H1 (cell line): ENCODE measurements around the gene WDR45B. TPM values are rescaled to one million over a fixed set of nuclear protein-coding genes. Genes with fewer than 3 reads are reported as not detected.

Source experiments
- CTCF ChIA-PET: fragments of 300-600 bp; sonication (Branson Sonifier 250); formaldehyde crosslinking; loops from one replicate; lab custom pipeline; 2021; ENCODE audit not compliant: partially characterized antibody; lab: Charles Lee
- POLR2A ChIA-PET: fragments of 300-600 bp; sonication (Branson Sonifier 250); formaldehyde crosslinking; loops from one replicate; lab custom pipeline; 2021; ENCODE audit warnings: inconsistent platforms; ENCODE audit not compliant: partially characterized antibody; lab: Charles Lee
- DNase-seq, 2 experiments: peaks; one replicate each; pipeline versions ENCODE4 v3.0.0 to v3.0.0-alpha.2; 2010 to 2022; ENCODE audit warnings: low spot score in 2 of 2, low read depth in 1 of 2, mixed read lengths in 1 of 2
- FAIRE-seq: peaks from 2 replicates; lab custom pipeline; 2011; peaks lifted over from hg19 to GRCh38; lab: Jason Lieb, UNC
- H2AFZ ChIP-seq: 2 replicates; pipeline ENCODE4 v1.8.1; 2012; ENCODE audit warnings: low read length, inconsistent platforms
- H2AK5ac ChIP-seq: 2 replicates; pipeline ENCODE4 v1.6.1; 2013; ENCODE audit warnings: low read depth, low read length
- H2BK120ac ChIP-seq: replicated peaks from 2 replicates; pipeline ENCODE3; 2013; ENCODE audit warnings: low read depth, low read length, inconsistent platforms
- H2BK12ac ChIP-seq: 2 replicates; pipeline ENCODE4 v1.6.1; 2013; ENCODE audit warnings: low read depth, low read length
- H2BK15ac ChIP-seq: 2 replicates; pipeline ENCODE4 v1.6.1; 2013; ENCODE audit warnings: low read length
- H2BK20ac ChIP-seq: 2 replicates; pipeline ENCODE4 v1.6.1; 2013; ENCODE audit warnings: low read length
- H2BK5ac ChIP-seq: 2 replicates; pipeline ENCODE4 v1.6.1; 2013; ENCODE audit warnings: low read depth, low read length
- H3K14ac ChIP-seq: 2 replicates; pipeline ENCODE4 v1.6.1; 2013; ENCODE audit warnings: inconsistent platforms; ENCODE audit not compliant: insufficient read length
- H3K18ac ChIP-seq: 2 replicates; pipeline ENCODE4 v1.6.1; 2013; ENCODE audit warnings: low read length; ENCODE audit errors: extremely low read depth
- H3K23ac ChIP-seq: 2 replicates; pipeline ENCODE4 v1.6.1; 2013; ENCODE audit warnings: inconsistent platforms; ENCODE audit not compliant: insufficient read length
- H3K23me2 ChIP-seq: 2 replicates; pipeline ENCODE4 v1.6.1; 2013; ENCODE audit warnings: low read depth, low read length
- H3K27ac ChIP-seq: 2 replicates; pipeline ENCODE4 v1.6.1; 2011; ENCODE audit warnings: low read depth, low read length, inconsistent platforms
- H3K27me3 ChIP-seq, 4 experiments: replicated peaks in 1 of 4; 1 replicate in 1 of 4; 2 replicates in 3 of 4; pipeline versions ENCODE4 v1.6.1 to v1.8.1; 2011 to 2013; ENCODE audit warnings: low read length in 3 of 4, mild to moderate bottlenecking in 3 of 4, inconsistent platforms in 2 of 4, mixed read lengths in 2 of 4, moderate library complexity in 1 of 4; ENCODE audit not compliant: control insufficient read depth in 3 of 4, insufficient read depth in 3 of 4; ENCODE audit errors: extremely low read depth in 1 of 4
- H3K36me3 ChIP-seq, 4 experiments: 2 replicates each; pipeline versions ENCODE4 v1.6.1 to v1.8.1; 2011 to 2013; ENCODE audit warnings: mild to moderate bottlenecking in 4 of 4, low read length in 3 of 4, moderate library complexity in 2 of 4, control low read depth in 1 of 4, inconsistent platforms in 1 of 4; ENCODE audit not compliant: insufficient read depth in 4 of 4, control insufficient read depth in 2 of 4
- H3K4ac ChIP-seq: replicated peaks from 2 replicates; pipeline ENCODE3; 2013; ENCODE audit warnings: low read length, low read depth, mixed read lengths, inconsistent platforms; ENCODE audit not compliant: insufficient read length
- H3K4me1 ChIP-seq, 4 experiments: replicated peaks in 1 of 4; 1 replicate in 1 of 4; 2 replicates in 3 of 4; pipeline versions ENCODE4 v1.6.1 to v1.8.1; 2011 to 2013; ENCODE audit warnings: low read length in 3 of 4, inconsistent platforms in 2 of 4, mixed read lengths in 1 of 4; ENCODE audit not compliant: insufficient read depth in 4 of 4, control insufficient read depth in 3 of 4
- H3K4me2 ChIP-seq, 2 experiments: 2 replicates each; pipeline versions ENCODE4 v1.6.1 to v1.8.1; 2011 to 2013; ENCODE audit warnings: low read depth in 2 of 2, low read length in 2 of 2, control low read depth in 1 of 2, inconsistent platforms in 1 of 2, mild to moderate bottlenecking in 1 of 2; ENCODE audit not compliant: insufficient read depth in 1 of 2
- H3K4me3 ChIP-seq, 4 experiments: fragments of 200-600, 300-600 bp in 1 of 4; sonication (generic), shearing (Covaris generic), sonication (Bioruptor Twin) in 1 of 4; 2 replicates each; pipeline versions ENCODE4 v1.5.1 to v1.8.1; 2011 to 2016; ENCODE audit warnings: low read length in 4 of 4, low read depth in 3 of 4, control low read depth in 2 of 4, inconsistent platforms in 2 of 4, mild to moderate bottlenecking in 2 of 4, mixed read lengths in 1 of 4, moderate library complexity in 1 of 4; ENCODE audit not compliant: insufficient read depth in 2 of 4; ENCODE audit errors: extremely low read depth in 1 of 4
- H3K56ac ChIP-seq: replicated peaks from 2 replicates; pipeline ENCODE3; 2013; ENCODE audit warnings: low read depth, mild to moderate bottlenecking, mixed read lengths, low read length, inconsistent platforms; ENCODE audit not compliant: insufficient read length
- H3K79me1 ChIP-seq: 2 replicates; pipeline ENCODE4 v1.6.1; 2013; ENCODE audit warnings: low read depth, low read length, control low read depth
- H3K79me2 ChIP-seq, 2 experiments: 2 replicates each; pipeline versions ENCODE4 v1.6.1 to v1.8.1; 2012 to 2013; ENCODE audit warnings: low read length in 2 of 2, mild to moderate bottlenecking in 2 of 2, inconsistent platforms in 1 of 2; ENCODE audit not compliant: insufficient read depth in 2 of 2, control insufficient read depth in 1 of 2
- H3K9ac ChIP-seq, 4 experiments: replicated peaks in 1 of 4; 1 replicate in 1 of 4; 2 replicates in 3 of 4; pipeline versions ENCODE4 v1.6.1 to v1.8.1; 2011 to 2013; ENCODE audit warnings: low read depth in 3 of 4, low read length in 3 of 4, control low read depth in 2 of 4, mild to moderate bottlenecking in 2 of 4, moderate library complexity in 2 of 4, inconsistent platforms in 1 of 4; ENCODE audit errors: extremely low read depth in 1 of 4
- H3K9me3 ChIP-seq, 2 experiments: 2 replicates each; pipeline versions ENCODE4 v1.6.1 to v1.8.1; 2012 to 2013; ENCODE audit warnings: mild to moderate bottlenecking in 2 of 2, moderate library complexity in 2 of 2, control low read depth in 1 of 2, inconsistent platforms in 1 of 2, low read depth in 1 of 2, low read length in 1 of 2, mixed read lengths in 1 of 2; ENCODE audit not compliant: insufficient read depth in 2 of 2
- H4K20me1 ChIP-seq, 2 experiments: replicated peaks in 1 of 2; 2 replicates each; pipeline versions ENCODE3 to v1.8.1; 2011 to 2013; ENCODE audit warnings: inconsistent platforms in 2 of 2, low read length in 2 of 2, mild to moderate bottlenecking in 1 of 2; ENCODE audit not compliant: insufficient read depth in 2 of 2, control insufficient read depth in 1 of 2
- H4K5ac ChIP-seq: 2 replicates; pipeline ENCODE4 v1.6.1; 2013; ENCODE audit warnings: low read length, low read depth, mixed read lengths, inconsistent platforms; ENCODE audit not compliant: insufficient read length
- H4K8ac ChIP-seq: 2 replicates; pipeline ENCODE4 v1.8.0; 2013; ENCODE audit warnings: mild to moderate bottlenecking, moderate library complexity, low read length, inconsistent platforms; ENCODE audit not compliant: insufficient read depth; ENCODE audit errors: extremely low read depth
- H4K91ac ChIP-seq: replicated peaks from 2 replicates; pipeline ENCODE3; 2013; ENCODE audit warnings: low read length, mixed read lengths, inconsistent platforms; ENCODE audit not compliant: insufficient read length
- E2F6 ChIP-seq: IDR thresholded peaks from 2 replicates; pipeline ENCODE4 v1.6.1; 2012; ENCODE audit warnings: inconsistent platforms
- EGR1 ChIP-seq: IDR thresholded peaks from 2 replicates; pipeline ENCODE4 v1.6.1; 2011; ENCODE audit warnings: low read depth, low read length, borderline replicate concordance
- FOSL1 ChIP-seq: IDR thresholded peaks from 2 replicates; pipeline ENCODE4 v1.6.1; 2011; ENCODE audit warnings: mild to moderate bottlenecking, low read depth, low read length, moderate library complexity; ENCODE audit not compliant: insufficient read depth
- HDAC2 ChIP-seq, 2 experiments: fragments of 300-600 bp in 1 of 2; sonication (generic) in 1 of 2; IDR thresholded peaks; 2 replicates each; pipeline ENCODE4 v1.6.1; 2011 to 2012; ENCODE audit warnings: low read depth in 2 of 2, low read length in 2 of 2, mild to moderate bottlenecking in 2 of 2, moderate library complexity in 2 of 2, borderline replicate concordance in 1 of 2, inconsistent platforms in 1 of 2
- JUN ChIP-seq: IDR thresholded peaks from 2 replicates; pipeline ENCODE4 v1.6.1; 2011; ENCODE audit warnings: low read depth, mild to moderate bottlenecking, improper control_type of control experiment, low read length
- JUND ChIP-seq: IDR thresholded peaks from 2 replicates; pipeline ENCODE4 v1.6.1; 2011; ENCODE audit warnings: mild to moderate bottlenecking, improper control_type of control experiment, low read length
- POLR2A ChIP-seq, 2 experiments: IDR thresholded peaks; 1 replicate in 1 of 2; 2 replicates in 1 of 2; pipeline ENCODE4 v1.6.1; 2011; ENCODE audit warnings: low read depth in 2 of 2, low read length in 2 of 2, mild to moderate bottlenecking in 2 of 2; ENCODE audit errors: control extremely low read depth in 1 of 2
- POU5F1 ChIP-seq: IDR thresholded peaks from 2 replicates; pipeline ENCODE4 v1.6.1; 2011; ENCODE audit warnings: low read depth, mild to moderate bottlenecking, low read length, moderate library complexity
- RFX5 ChIP-seq: IDR thresholded peaks from 2 replicates; pipeline ENCODE4 v1.6.1; 2011; ENCODE audit warnings: low read depth, low read length, improper control_type of control experiment, borderline replicate concordance
- RNF2 ChIP-seq: fragments of 200-900, 300-1000 bp; sonication (generic); IDR thresholded peaks from 2 replicates; pipeline ENCODE4 v1.7.1; 2016; ENCODE audit warnings: borderline replicate concordance, low read depth, mild to moderate bottlenecking, antibody characterized with exemption, low read length; ENCODE audit not compliant: poor library complexity, severe bottlenecking; ENCODE audit errors: missing control alignments
- SP2 ChIP-seq: IDR thresholded peaks from 2 replicates; pipeline ENCODE4 v1.6.1; 2012; ENCODE audit warnings: mild to moderate bottlenecking, low read length, inconsistent platforms
- USF2 ChIP-seq: IDR thresholded peaks from 2 replicates; pipeline ENCODE4 v1.6.1; 2011; ENCODE audit warnings: low read length, improper control_type of control experiment
- WGBS, 2 experiments: shearing (Covaris generic) in 1 of 2; methylation state at CpG; one replicate each; pipeline versions ENCODE4 v1.1.6 to v1.1.7; 2013 to 2015; ENCODE audit warnings: low lambda C conversion rate in 2 of 2, mixed read lengths in 2 of 2, inconsistent platforms in 1 of 2, low coverage in 1 of 2, missing lambda C conversion rate in 1 of 2; ENCODE audit not compliant: insufficient replicate concordance in 2 of 2, insufficient coverage in 1 of 2, insufficient read length in 1 of 2; ENCODE audit errors: extremely low coverage in 1 of 2, missing lambda C conversion rate in 1 of 2; 5-methylcytosine and 5-hydroxymethylcytosine counted together
- polyA plus RNA-seq, 7 experiments: library from polyadenylated mRNA; depleted of rRNA in 3 of 7; stranded (reverse) in 5 of 7; unstranded in 2 of 7; fragments of >200 nt in 5 of 7; fragments of 200-250 nt in 2 of 7; gene quantifications; 1 replicate in 5 of 7; 2 replicates in 1 of 7; 4 replicates in 1 of 7; pipeline versions ENCODE4 v1.2.1 to v1.2.3, GENCODE V29; 2011 to 2013; ENCODE audit warnings: missing spikeins in 2 of 7, mixed read lengths in 2 of 7
- total RNA-seq: library from RNA; stranded (reverse); fragmentation: NEBNext Ultra II Directional; extraction: Animal tissue kit (Norgen Biotek cat#: 25700); gene quantifications from 2 replicates; pipeline ENCODE4 v1.2.1, GENCODE V29; 2021

WDR45B gene
- total and polyA plus RNA-seq, 2 of the 8 experiments (the other 6 are each of a cell fraction or from before 2014, with no cell fraction given) = 82.0 to 100 TPM

GRCh38 chr17:82667668-82668000 is 19.4 kb upstream of the WDR45B start:
- CTCF ChIA-PET = interaction anchor here (0.6 to 4.7 kb wide), 25 partner anchors 8 to 1258 kb away, joined by 3 to 50 read pairs (median 5); partner anchors contain the start of gene FN3KRP
- H2AK5ac ChIP-seq = no peak overlapping the region
- no peak overlapping the region for H3K4me2 ChIP-seq
- no peak overlapping the region for H4K5ac ChIP-seq
- no peak for FAIRE-seq
- no peak overlapping the region for H3K14ac ChIP-seq
- WGBS, 2 experiments = 83% methylated on average over 15 of the region's 15 CpGs; no CpG with 5 or more reads in 1 of the 2 experiments
- H2BK5ac ChIP-seq = no peak overlapping the region
- H3K23me2 ChIP-seq = peaks cover 5% of the 10 kb centered on the region; the same call in 1 of the 2 replicates
- no peak overlapping the region for H2BK20ac ChIP-seq
- no peak overlapping the region; the same call in 1 of the 2 replicates for H4K8ac ChIP-seq
- H3K18ac ChIP-seq = no peak overlapping the region
- no peak overlapping the region for H3K4me3 ChIP-seq
- no peak for DNase-seq
- POLR2A ChIA-PET = interaction anchor here (0.6 to 1.1 kb wide), 5 partner anchors 9 to 88 kb away, joined by 3 to 4 read pairs (median 3); no protein-coding TSS in a partner anchor
- H2AFZ ChIP-seq = no peak overlapping the region
- no peaks in the 10 kb centered on the region for H3K79me2 ChIP-seq
- H3K36me3 ChIP-seq = no peaks in the 10 kb centered on the region
- no peak overlapping the region for H2BK15ac ChIP-seq
- H3K4me1 ChIP-seq = peaks cover 0 to 9% (median 2%) of the 10 kb centered on the region in 4 experiments; a peak in 3 of 7 replicates
- peaks cover 0 to 3% of the 10 kb centered on the region in 2 experiments for H4K20me1 ChIP-seq
- no peak overlapping the region for H3K4ac ChIP-seq
- no peaks in the 10 kb centered on the region; the same call in 1 of the 2 replicates for H3K79me1 ChIP-seq
- no peak overlapping the region for H3K23ac ChIP-seq
- no peak overlapping the region for H3K56ac ChIP-seq
- no peak overlapping the region for H2BK12ac ChIP-seq
- no peak overlapping the region for H2BK120ac ChIP-seq
- no peak overlapping the region for H4K91ac ChIP-seq
- H3K9me3 ChIP-seq = no peaks in the 10 kb centered on the region
- H3K9ac ChIP-seq = no peak overlapping the region
- H3K27me3 ChIP-seq = no peaks in the 10 kb centered on the region; a peak in 2 of 7 replicates
- no peak overlapping the region for H3K27ac ChIP-seq
- TF ChIP-seq HDAC2 (IDR thresholded peaks at IDR 0.05; ENCODE audit: borderline replicate concordance in 1 of 2, low read depth in 2 of 2, low read length in 2 of 2) = no peak
- TF ChIP-seq RFX5 = no peak
- TF ChIP-seq POU5F1 = no peak
- no peak for TF ChIP-seq JUND
- TF ChIP-seq JUN = no peak
- TF ChIP-seq RNF2 = no peak
- no peak for TF ChIP-seq FOSL1
- TF ChIP-seq POLR2A (IDR thresholded peaks at IDR 0.05; ENCODE audit: control extremely low read depth in 1 of 2, low read depth in 2 of 2, low read length in 2 of 2) = no peak
- no peak for TF ChIP-seq USF2
- no peak for TF ChIP-seq SP2
- no peak for TF ChIP-seq EGR1
- no peak for TF ChIP-seq E2F6
